Measurements from ENCODE around the gene BNC2. TPM values are rescaled to one million over a fixed set of nuclear protein-coding genes. Genes with fewer than 3 reads are reported as not detected.
"Not testable (repeated sequence)": the region's sequence is repeated elsewhere in the genome, so short reads cannot be mapped to it uniquely, and the experiment has no call there.

BNC2 gene
- total RNA-seq, 2 experiments from 2014 or later: not detected

DNA sequence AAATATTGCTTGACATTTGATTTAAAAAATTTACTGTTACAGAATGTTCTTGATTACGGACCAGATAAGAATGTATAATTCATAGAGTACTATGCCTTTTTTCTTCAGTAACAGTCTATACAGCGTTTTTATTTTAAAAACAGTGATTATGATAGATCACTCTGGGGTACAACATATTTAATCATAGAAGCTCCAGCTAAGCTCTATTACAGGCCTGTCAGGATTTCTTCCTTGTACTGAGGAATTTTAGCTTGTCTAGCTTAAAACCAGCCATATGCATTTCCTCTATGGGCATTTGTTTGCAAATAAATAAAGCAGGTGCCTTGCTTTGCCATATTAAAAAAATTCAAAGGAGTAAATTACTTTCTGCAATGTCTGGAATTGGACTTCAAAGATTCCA, 423.8 kb downstream of the BNC2 start:
- Mint-ChIP-seq H3K27ac (no peak overlapping the region), H3K9me3 (ENCODE audit: insufficient read depth) (no peaks in the 10 kb centered on the region)

GRCh38 chr9:16445141-16445920, 425.1 kb downstream of the BNC2 start:
- Mint-ChIP-seq H3K4me1 (ENCODE audit: low read depth) (no peaks in the 10 kb centered on the region), H3K27ac (no peak overlapping the region), H3K27me3 (ENCODE audit: low read depth) (no peaks in the 10 kb centered on the region), H3K36me3 (ENCODE audit: low read depth) (no peaks in the 10 kb centered on the region), H3K4me3 (no peak overlapping the region), H3K9me3 (ENCODE audit: insufficient read depth) (no peaks in the 10 kb centered on the region)
- no peak for ATAC-seq
- no peak for DNase-seq
- POLR2A ChIA-PET: no interaction called here
- CTCF ChIA-PET: no interaction called here

More for the DNA sequence above, 423.8 kb downstream of the BNC2 start:
- ChIA-PET CTCF (no interaction called here), POLR2A (no interaction called here)
- no peaks in the 10 kb centered on the region for H3K36me3 Mint-ChIP-seq (ENCODE audit: low read depth)
- ATAC-seq (no peak), DNase-seq (no peak)
- no peaks in the 10 kb centered on the region for H3K27me3 Mint-ChIP-seq (ENCODE audit: low read depth)
- H3K4me1 Mint-ChIP-seq (ENCODE audit: low read depth): no peaks in the 10 kb centered on the region
- H3K4me3 Mint-ChIP-seq: no peak overlapping the region

- no peaks in the 10 kb centered on the region for H3K9me3 Mint-ChIP-seq (ENCODE audit: insufficient read depth)
- CTCF ChIA-PET: no interaction called here
Observed at GRCh38 chr9:16442622-16443021, 427.8 kb downstream of the BNC2 start.

DNA sequence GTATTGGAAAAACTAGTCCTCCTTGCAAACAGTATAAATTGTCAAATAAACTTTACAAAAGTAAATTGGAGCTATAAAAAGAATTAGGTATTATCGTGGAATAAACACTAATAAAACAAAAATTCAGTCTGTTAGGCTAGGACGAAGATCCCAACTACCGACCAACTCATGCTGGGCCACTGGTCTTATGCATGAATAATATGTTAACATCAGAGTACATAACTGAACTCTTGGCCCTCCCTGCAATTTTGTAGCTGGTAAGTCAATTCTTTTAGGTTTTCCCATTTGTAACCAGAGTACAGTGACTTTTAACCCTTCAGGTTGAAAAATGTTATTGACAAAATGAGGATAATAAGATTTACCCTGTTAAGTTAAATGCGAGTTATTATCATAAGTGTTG, 428.7 kb downstream of the BNC2 start:
- DNase-seq: no peak
- Mint-ChIP-seq H3K4me3 (no peak overlapping the region), H3K27ac (no peak overlapping the region), H3K36me3 (ENCODE audit: low read depth) (no peaks in the 10 kb centered on the region), H3K4me1 (ENCODE audit: low read depth) (no peaks in the 10 kb centered on the region), H3K9me3 (ENCODE audit: insufficient read depth) (peaks cover 2% of the 10 kb centered on the region), H3K27me3 (ENCODE audit: low read depth) (no peaks in the 10 kb centered on the region)
- POLR2A ChIA-PET: no interaction called here
- CTCF ChIA-PET: no interaction called here
- no peak for ATAC-seq

More at GRCh38 chr9:16442622-16443021, 427.8 kb downstream of the BNC2 start:
- POLR2A ChIA-PET: no interaction called here
- DNase-seq (no peak), ATAC-seq (no peak)
- Mint-ChIP-seq H3K36me3 (ENCODE audit: low read depth) (no peaks in the 10 kb centered on the region), H3K27me3 (ENCODE audit: low read depth) (no peaks in the 10 kb centered on the region), H3K4me1 (ENCODE audit: low read depth) (no peaks in the 10 kb centered on the region), H3K4me3 (no peak overlapping the region), H3K27ac (no peak overlapping the region)

GRCh38 chr9:16438831-16439230, 431.6 kb downstream of the BNC2 start:
- DNase-seq; H3K4me3 Mint-ChIP-seq; CTCF ChIA-PET; H3K9me3 Mint-ChIP-seq (ENCODE audit: insufficient read depth); H3K4me1 Mint-ChIP-seq (ENCODE audit: low read depth); POLR2A ChIA-PET; ATAC-seq; H3K27me3 Mint-ChIP-seq (ENCODE audit: low read depth); H3K27ac Mint-ChIP-seq; H3K36me3 Mint-ChIP-seq (ENCODE audit: low read depth): not testable (repeated sequence)

DNA sequence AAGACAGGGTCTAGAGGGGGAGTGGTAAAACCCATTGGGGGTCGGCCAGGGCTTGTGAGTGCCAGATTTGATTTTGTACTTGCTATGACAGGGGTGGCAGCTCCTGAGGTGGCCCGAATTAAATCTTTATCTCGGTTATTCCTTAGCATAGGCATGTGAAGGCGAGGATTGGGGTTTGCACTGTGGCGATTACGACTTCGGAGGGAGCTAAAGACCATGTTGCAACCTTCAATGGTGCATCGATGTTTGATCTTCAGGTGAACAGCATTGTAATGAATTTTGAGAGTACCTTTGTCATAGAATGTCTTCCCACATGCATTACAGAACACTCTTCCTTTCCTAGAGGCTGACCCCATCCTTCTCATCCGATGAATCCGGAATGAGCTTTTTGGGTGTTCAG, 433.9 kb downstream of the BNC2 start:
- Mint-ChIP-seq H3K9me3 (ENCODE audit: insufficient read depth) (peaks cover 4% of the 10 kb centered on the region), H3K4me3 (no peak overlapping the region), H3K27ac (no peak overlapping the region), H3K36me3 (ENCODE audit: low read depth) (no peaks in the 10 kb centered on the region), H3K4me1 (ENCODE audit: low read depth) (no peaks in the 10 kb centered on the region), H3K27me3 (ENCODE audit: low read depth) (no peaks in the 10 kb centered on the region)
- ChIA-PET CTCF (no interaction called here), POLR2A (no interaction called here)
- DNase-seq (no peak), ATAC-seq (no peak)

DNA sequence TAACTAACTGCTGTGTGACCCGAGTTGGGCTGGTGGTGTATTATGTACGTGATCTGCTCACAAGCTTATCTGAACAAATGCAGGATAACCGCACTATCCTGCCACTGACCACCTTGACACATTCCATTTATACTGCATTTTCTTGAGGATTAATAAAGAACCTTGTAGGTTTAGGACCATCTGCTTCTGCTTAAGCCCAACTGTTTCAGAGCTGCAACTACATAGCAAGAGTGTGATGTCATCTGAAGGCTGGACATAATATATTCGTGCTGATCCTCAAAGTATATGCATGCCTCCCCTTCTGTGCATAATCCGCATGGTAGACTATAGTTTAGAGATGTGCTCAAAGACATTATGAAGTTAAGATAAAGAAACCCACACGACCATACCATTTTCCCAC, 435.9 kb downstream of the BNC2 start:
- no peak for ATAC-seq
- Mint-ChIP-seq H3K4me1 (ENCODE audit: low read depth) (no peaks in the 10 kb centered on the region), H3K27ac (no peak overlapping the region), H3K36me3 (ENCODE audit: low read depth) (no peaks in the 10 kb centered on the region), H3K4me3 (no peak overlapping the region), H3K9me3 (ENCODE audit: insufficient read depth) (peaks cover 4% of the 10 kb centered on the region), H3K27me3 (ENCODE audit: low read depth) (no peaks in the 10 kb centered on the region)
- CTCF ChIA-PET: no interaction called here
- POLR2A ChIA-PET: no interaction called here
- DNase-seq: no peak

DNA sequence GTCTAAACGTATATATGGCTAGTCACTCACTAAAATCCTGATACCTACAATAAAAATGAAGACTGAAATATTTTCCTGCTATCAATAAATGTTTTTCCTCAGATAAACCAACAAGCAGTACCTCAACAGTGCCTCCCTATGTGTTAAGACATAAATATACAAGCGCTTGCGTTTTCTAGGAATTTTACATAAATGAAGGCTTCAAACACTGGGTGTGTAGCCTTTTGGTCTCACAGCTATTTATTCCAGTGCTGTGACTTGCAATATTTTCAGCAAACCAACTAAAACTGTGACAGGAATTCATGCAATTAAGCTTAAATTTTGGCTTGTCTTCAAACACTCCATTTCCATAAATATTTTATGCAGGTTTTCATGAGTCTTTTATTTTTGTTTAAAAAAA, 437.0 kb downstream of the BNC2 start:
- no peaks in the 10 kb centered on the region for H3K4me1 Mint-ChIP-seq (ENCODE audit: low read depth)
- ChIA-PET CTCF (no interaction called here), POLR2A (no interaction called here)
- H3K4me3 Mint-ChIP-seq: no peak overlapping the region
- ATAC-seq (no peak), DNase-seq (no peak)
- H3K9me3 Mint-ChIP-seq (ENCODE audit: insufficient read depth): peaks cover 4% of the 10 kb centered on the region
- no peak overlapping the region for H3K27ac Mint-ChIP-seq
- H3K36me3 Mint-ChIP-seq (ENCODE audit: low read depth): no peaks in the 10 kb centered on the region
- H3K27me3 Mint-ChIP-seq (ENCODE audit: low read depth): no peaks in the 10 kb centered on the region

GRCh38 chr9:16431666-16432392, 438.6 kb downstream of the BNC2 start:
- Mint-ChIP-seq H3K4me3 (no peak overlapping the region), H3K9me3 (ENCODE audit: insufficient read depth) (peaks cover 2% of the 10 kb centered on the region), H3K36me3 (ENCODE audit: low read depth) (no peaks in the 10 kb centered on the region), H3K27me3 (ENCODE audit: low read depth) (no peaks in the 10 kb centered on the region), H3K27ac (no peak overlapping the region), H3K4me1 (ENCODE audit: low read depth) (no peaks in the 10 kb centered on the region)
- ATAC-seq (no peak), DNase-seq (no peak)
- POLR2A ChIA-PET: no interaction called here
- CTCF ChIA-PET: no interaction called here

DNA sequence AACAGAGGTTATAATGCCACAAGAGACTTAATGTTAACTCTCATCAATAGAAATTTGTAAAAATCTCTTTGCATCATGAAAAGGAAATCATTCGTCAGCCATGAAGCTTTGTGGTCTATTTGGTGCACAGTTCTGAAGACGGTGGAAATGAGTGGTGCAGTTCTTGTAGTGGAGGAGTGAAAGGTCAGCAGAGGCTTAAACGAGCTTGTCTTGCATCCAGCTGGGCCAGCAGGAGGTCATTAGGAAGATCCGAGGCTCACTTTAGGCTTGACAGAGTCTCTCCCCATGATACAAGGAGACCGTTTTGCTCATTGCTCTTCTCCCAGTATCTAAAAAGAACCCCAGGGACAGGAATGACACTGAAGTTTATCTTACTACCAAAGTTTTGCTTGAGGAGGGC, 440.8 kb downstream of the BNC2 start:
- DNase-seq: no peak
- ChIA-PET CTCF (no interaction called here), POLR2A (no interaction called here)
- Mint-ChIP-seq H3K27me3 (ENCODE audit: low read depth) (no peaks in the 10 kb centered on the region), H3K4me1 (ENCODE audit: low read depth) (no peaks in the 10 kb centered on the region), H3K4me3 (no peak overlapping the region), H3K36me3 (ENCODE audit: low read depth) (no peaks in the 10 kb centered on the region), H3K9me3 (ENCODE audit: insufficient read depth) (no peaks in the 10 kb centered on the region), H3K27ac (no peak overlapping the region)
- ATAC-seq: no peak

DNA sequence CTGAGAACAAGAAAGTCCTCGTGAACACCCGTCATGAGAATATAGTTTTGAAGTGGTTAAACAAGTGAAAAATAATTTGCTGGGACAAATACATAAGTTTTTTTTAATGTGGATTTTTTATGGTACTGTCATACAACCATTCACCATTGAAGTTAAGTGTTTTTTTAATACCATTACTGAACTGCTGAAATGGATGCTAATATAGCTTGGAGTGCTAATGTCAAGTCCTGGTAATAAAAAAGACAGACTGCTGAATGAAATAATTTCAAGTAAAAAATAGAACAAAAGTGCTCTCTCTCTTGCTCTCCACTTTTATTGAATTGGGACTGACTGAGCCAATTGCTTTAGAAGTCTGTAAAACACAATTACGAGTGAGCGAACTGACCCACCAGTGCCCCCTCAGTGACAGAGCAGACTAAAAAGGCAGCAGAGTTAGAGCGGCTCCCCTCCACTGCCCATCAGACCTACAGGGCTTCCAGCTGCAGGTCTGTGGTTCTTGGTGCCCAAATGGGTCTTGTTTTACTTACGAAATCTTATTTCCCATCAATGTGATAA, 442.5 kb downstream of the BNC2 start:
- ChIA-PET CTCF (no interaction called here), POLR2A (no interaction called here)
- Mint-ChIP-seq H3K27ac (no peak overlapping the region), H3K4me3 (no peak overlapping the region), H3K27me3 (ENCODE audit: low read depth) (no peaks in the 10 kb centered on the region), H3K36me3 (ENCODE audit: low read depth) (no peaks in the 10 kb centered on the region), H3K4me1 (ENCODE audit: low read depth) (no peaks in the 10 kb centered on the region), H3K9me3 (ENCODE audit: insufficient read depth) (no peaks in the 10 kb centered on the region)
- no peak for ATAC-seq
- DNase-seq: no peak

- H3K27me3 Mint-ChIP-seq (ENCODE audit: low read depth): no peaks in the 10 kb centered on the region
- no peaks in the 10 kb centered on the region for H3K36me3 Mint-ChIP-seq (ENCODE audit: low read depth)
- no peak overlapping the region for H3K4me3 Mint-ChIP-seq
- no peaks in the 10 kb centered on the region for H3K9me3 Mint-ChIP-seq (ENCODE audit: insufficient read depth)
- ChIA-PET CTCF (no interaction called here), POLR2A (no interaction called here)
- no peak for DNase-seq
- ATAC-seq: no peak
- no peaks in the 10 kb centered on the region for H3K4me1 Mint-ChIP-seq (ENCODE audit: low read depth)
- H3K27ac Mint-ChIP-seq: no peak overlapping the region
Observed at GRCh38 chr9:16426716-16427115, 443.8 kb downstream of the BNC2 start.

Data from activated CD8-positive, alpha-beta T cell treated with anti-CD3 and anti-CD28 coated beads, Interleukin-2, amount 10 ng/mL, durations not matched to agents 7 days and 5 days (primary cell).